A549 (cell line): ENCODE results near the gene CTBP2.

Experiments
- BCL3 ChIP-seq: fragments of >200 bp; sonication (Bioruptor Twin); formaldehyde crosslinking; IDR thresholded peaks from 3 replicates; pipeline ENCODE4 v1.6.1; 2016
- CBX8 ChIP-seq: fragments of 200-600 bp; sonication (generic); IDR thresholded peaks from 2 replicates; pipeline ENCODE4 v1.6.1; 2016
- CTCF ChIP-seq: fragments of >200 bp; sonication (Bioruptor Twin); formaldehyde crosslinking; IDR thresholded peaks from 3 replicates; pipeline ENCODE4 v1.5.1; 2016
- GATA3 ChIP-seq: IDR thresholded peaks from 2 replicates; pipeline ENCODE4 v1.6.1; 2012; ENCODE audit warnings: borderline replicate concordance
- MAX ChIP-seq: IDR thresholded peaks from 2 replicates; pipeline ENCODE4 v1.6.1; 2012
- MYC ChIP-seq: IDR thresholded peaks from 2 replicates; pipeline ENCODE4 v1.6.1; 2012; ENCODE audit warnings: mild to moderate bottlenecking, inconsistent platforms, low read length, improper control_type of control experiment, borderline replicate concordance
- POLR2A ChIP-seq: IDR thresholded peaks from 2 replicates; pipeline ENCODE4 v1.6.1; 2012; ENCODE audit warnings: mild to moderate bottlenecking, low read length
- POLR2AphosphoS2 ChIP-seq: conservative IDR thresholded peaks from 2 replicates; pipeline ENCODE4 v1.6.1; 2012; ENCODE audit warnings: low read length, improper control_type of control experiment, inconsistent platforms
- REST ChIP-seq: fragments of 200-600 bp; sonication (generic); IDR thresholded peaks from 2 replicates; pipeline ENCODE4 v1.6.1; 2016; ENCODE audit warnings: antibody characterized with exemption, mild to moderate bottlenecking, moderate library complexity
- RNF2 ChIP-seq: fragments of 200-600 bp; sonication (generic); IDR thresholded peaks from 2 replicates; pipeline ENCODE4 v1.6.1; 2016; ENCODE audit warnings: low read depth, mild to moderate bottlenecking, antibody characterized with exemption, moderate library complexity, borderline replicate concordance
- SMC3 ChIP-seq: fragments of >200 bp; sonication (Bioruptor Twin); formaldehyde crosslinking; IDR thresholded peaks from 3 replicates; pipeline ENCODE4 v1.6.1; 2018; ENCODE audit warnings: inconsistent platforms
- ZNF302 ChIP-seq: fragments of 250-450 bp; sonication (Bioruptor Pico); IDR thresholded peaks from 2 replicates; pipeline ENCODE4 v1.9.0; 2021; ENCODE audit warnings: inconsistent platforms, mild to moderate bottlenecking, moderate library complexity

- TF ChIP-seq CTCF (no peak), MYC (no peak), ZNF302 (CRISPR knock-in tag) (no peak), SMC3 (no peak), POLR2A (no peak), CBX8 (no peak), POLR2AphosphoS2 (no peak), REST (no peak), GATA3 (no peak), BCL3 (no peak), RNF2 (no peak), MAX (no peak)
Measured at GRCh38 chr10:125125951-125126735, 34.2 kb downstream of the CTBP2 start.
